Measurements from ENCODE around the gene SOCS3. TPM values are rescaled to one million over a fixed set of nuclear protein-coding genes. Genes with fewer than 3 reads are reported as not detected.

Gene SOCS3
- total RNA-seq, 1 donor from 2014 or later: 13.4 TPM

- Histone ChIP-seq H2AFZ (ENCODE audit: low read depth, low read length) (no peak overlapping the region), H3K36me3 (ENCODE audit: insufficient read depth, low read length) (no peaks in the 10 kb centered on the region), H3K4me3 (ENCODE audit: insufficient read depth, low read depth, low read length) (no peak overlapping the region), H3K27ac (ENCODE audit: low read depth, low read length) (no peak overlapping the region), H3K79me2 (ENCODE audit: insufficient read depth, low read length) (no peaks in the 10 kb centered on the region), H4K20me1 (ENCODE audit: insufficient read depth, low read length) (no peaks in the 10 kb centered on the region), H3K9ac (ENCODE audit: low read length) (no peak overlapping the region), H3K4me1 (ENCODE audit: insufficient read depth, low read length) (peaks cover 37% of the 10 kb centered on the region), H3K9me3 (ENCODE audit: insufficient read depth, low read depth, low read length) (no peaks in the 10 kb centered on the region), H3K27me3 (ENCODE audit: insufficient read depth, low read length) (no peaks in the 10 kb centered on the region), H3K4me2 (ENCODE audit: low read length) (no peak overlapping the region)
- H3K4me3 Mint-ChIP-seq (ENCODE audit: unreplicated experiment): no peak overlapping the region
- no peaks in the 10 kb centered on the region for H3K36me3 Mint-ChIP-seq (ENCODE audit: low read depth, unreplicated experiment)
- peaks cover 2% of the 10 kb centered on the region for H3K9me3 Mint-ChIP-seq (ENCODE audit: unreplicated experiment)
- TF ChIP-seq EZH2 (IDR thresholded peaks at IDR 0.05; ENCODE audit: insufficient read depth, low read length) (no peak), CTCF (IDR thresholded peaks at IDR 0.05; ENCODE audit: insufficient read depth, low read depth, low read length) (no peak)
- H3K27me3 Mint-ChIP-seq (ENCODE audit: low read depth, unreplicated experiment): peaks cover 6% of the 10 kb centered on the region
- H3K4me1 Mint-ChIP-seq (ENCODE audit: low read depth, unreplicated experiment): peaks cover 27% of the 10 kb centered on the region
- DNase-seq (ENCODE audit: low read depth) (no peak), FAIRE-seq (no peak)
- H3K27ac Mint-ChIP-seq (ENCODE audit: unreplicated experiment): peak overlapping the region; percentile 82
Measured at GRCh38 chr17:78317794-78318400, 42.0 kb downstream of the SOCS3 start.

- H3K4me3 ChIP-seq (ENCODE audit: insufficient read depth, low read depth, low read length): no peak overlapping the region
- H3K36me3 ChIP-seq (ENCODE audit: insufficient read depth, low read length): no peaks in the 10 kb centered on the region
Measured at GRCh38 chr17:78316867-78317789, 42.7 kb downstream of the SOCS3 start.

More at GRCh38 chr17:78316867-78317789, 42.7 kb downstream of the SOCS3 start:
- Histone ChIP-seq H2AFZ (ENCODE audit: low read depth, low read length) (no peak overlapping the region), H3K4me2 (ENCODE audit: low read length) (peak overlapping the region; percentile 83), H4K20me1 (ENCODE audit: insufficient read depth, low read length) (no peaks in the 10 kb centered on the region), H3K79me2 (ENCODE audit: insufficient read depth, low read length) (no peaks in the 10 kb centered on the region), H3K9ac (ENCODE audit: low read length) (peak overlapping the region; percentile 81), H3K4me1 (ENCODE audit: insufficient read depth, low read length) (peaks cover 37% of the 10 kb centered on the region), H3K27me3 (ENCODE audit: insufficient read depth, low read length) (no peaks in the 10 kb centered on the region), H3K27ac (ENCODE audit: low read depth, low read length) (peak overlapping the region; percentile 90), H3K9me3 (ENCODE audit: insufficient read depth, low read depth, low read length) (no peaks in the 10 kb centered on the region)
- peaks cover 13% of the 10 kb centered on the region for H3K27me3 Mint-ChIP-seq (ENCODE audit: low read depth, unreplicated experiment)
- H3K9me3 Mint-ChIP-seq (ENCODE audit: unreplicated experiment): peaks cover 2% of the 10 kb centered on the region
- TF ChIP-seq EZH2 (IDR thresholded peaks at IDR 0.05; ENCODE audit: insufficient read depth, low read length) (no peak), CTCF (IDR thresholded peaks at IDR 0.05; ENCODE audit: insufficient read depth, low read depth, low read length) (no peak)
- FAIRE-seq (no peak), DNase-seq (ENCODE audit: low read depth) (peak; percentile 42)
- no peaks in the 10 kb centered on the region for H3K36me3 Mint-ChIP-seq (ENCODE audit: low read depth, unreplicated experiment)
- peak overlapping the region; percentile 82 for H3K27ac Mint-ChIP-seq (ENCODE audit: unreplicated experiment)
- peaks cover 23% of the 10 kb centered on the region for H3K4me1 Mint-ChIP-seq (ENCODE audit: low read depth, unreplicated experiment)
- H3K4me3 Mint-ChIP-seq (ENCODE audit: unreplicated experiment): peak overlapping the region; percentile 13

Data from astrocyte (in vitro differentiated cells and primary cell).